H1 (cell line): ENCODE results near the gene OLFML2A.

Source experiments
- CBX8 ChIP-seq: fragments of 300-800, 300-1000 bp; sonication (generic); IDR thresholded peaks from 2 replicates; pipeline ENCODE4 v1.7.1; 2016; ENCODE audit warnings: low read depth, low read length, borderline replicate concordance
- CEBPB ChIP-seq: IDR thresholded peaks from 2 replicates; pipeline ENCODE4 v1.6.1; 2012; ENCODE audit warnings: low read depth, low read length
- CTCF ChIP-seq, 3 experiments: IDR thresholded peaks; 1 replicate in 2 of 3; 2 replicates in 1 of 3; pipeline versions ENCODE4 v1.5.1 to v1.6.1; 2011; ENCODE audit warnings: low read length in 3 of 3, mild to moderate bottlenecking in 3 of 3, inconsistent platforms in 2 of 3, low read depth in 1 of 3, moderate library complexity in 1 of 3; ENCODE audit not compliant: insufficient read depth in 1 of 3; ENCODE audit errors: control extremely low read depth in 1 of 3
- EZH2 ChIP-seq: fragments of 200-600 bp; sonication (generic); IDR thresholded peaks from 2 replicates; pipeline ENCODE4 v1.7.1; 2012; ENCODE audit warnings: low read depth, mild to moderate bottlenecking, moderate library complexity, low read length, inconsistent platforms; ENCODE audit not compliant: severe bottlenecking
- MAX ChIP-seq: IDR thresholded peaks from 2 replicates; pipeline ENCODE4 v1.6.1; 2012; ENCODE audit warnings: inconsistent platforms
- NRF1 ChIP-seq: IDR thresholded peaks from 2 replicates; pipeline ENCODE4 v1.6.1; 2011; ENCODE audit warnings: mild to moderate bottlenecking, low read depth, low read length, improper control_type of control experiment
- PHF8 ChIP-seq: fragments of 200-600 bp; sonication (generic); conservative IDR thresholded peaks from 2 replicates; pipeline ENCODE4 v1.7.1; 2012; ENCODE audit warnings: low read depth, mild to moderate bottlenecking, inconsistent platforms, low read length, moderate library complexity
- POLR2A ChIP-seq, 2 experiments: IDR thresholded peaks; 1 replicate in 1 of 2; 2 replicates in 1 of 2; pipeline ENCODE4 v1.6.1; 2011; ENCODE audit warnings: low read depth in 2 of 2, low read length in 2 of 2, mild to moderate bottlenecking in 2 of 2; ENCODE audit errors: control extremely low read depth in 1 of 2
- TAF1 ChIP-seq: IDR thresholded peaks from 2 replicates; pipeline ENCODE4 v1.6.1; 2011; ENCODE audit warnings: mild to moderate bottlenecking, low read depth, low read length
- USF2 ChIP-seq: IDR thresholded peaks from 2 replicates; pipeline ENCODE4 v1.6.1; 2011; ENCODE audit warnings: low read length, improper control_type of control experiment

GRCh38 chr9:124795881-124796431, 19.0 kb downstream of the OLFML2A start:
- TF ChIP-seq EZH2 = no peak
- no peak for TF ChIP-seq TAF1
- TF ChIP-seq CTCF (IDR thresholded peaks at IDR 0.05; ENCODE audit: control extremely low read depth in 1 of 3, insufficient read depth in 1 of 3, low read depth in 1 of 3, low read length in 3 of 3) = no peak
- no peak for TF ChIP-seq PHF8
- TF ChIP-seq USF2 = no peak
- TF ChIP-seq NRF1 = no peak
- no peak for TF ChIP-seq CBX8
- no peak for TF ChIP-seq MAX
- no peak for TF ChIP-seq CEBPB
- no peak for TF ChIP-seq POLR2A (IDR thresholded peaks at IDR 0.05; ENCODE audit: control extremely low read depth in 1 of 2, low read depth in 2 of 2, low read length in 2 of 2)
